Neural cell (in vitro differentiated cells): ENCODE measurements around the gene BTBD18. TPM values are rescaled to one million over a fixed set of nuclear protein-coding genes. Genes with fewer than 3 reads are reported as not detected.
"Not testable (repeated sequence)": the region's sequence is repeated elsewhere in the genome, so short reads cannot be mapped to it uniquely, and the experiment has no call there.

Experiments used
- H2AFZ ChIP-seq: fragments of 200-600, 300-800 bp; sonication (generic), shearing (Covaris generic); 2 replicates; pipeline ENCODE4 v1.6.0; 2014; ENCODE audit warnings: low read depth, mild to moderate bottlenecking, antibody characterized with exemption, low read length, moderate library complexity
- H3F3A ChIP-seq: fragments of 200-600 bp; shearing (Covaris generic); 2 replicates; pipeline ENCODE4 v1.6.1; 2016; ENCODE audit warnings: mild to moderate bottlenecking, moderate library complexity, mixed read lengths, antibody characterized with exemption, low read length; ENCODE audit not compliant: insufficient read depth, poor library complexity, severe bottlenecking
- H3K27ac ChIP-seq: fragments of 200-600, 300-800 bp; sonication (generic), shearing (Covaris generic); 2 replicates; pipeline ENCODE4 v1.5.1; 2014; ENCODE audit warnings: mild to moderate bottlenecking, low read length, moderate library complexity
- H3K27me3 ChIP-seq: fragments of 300-800, 200-600 bp; sonication (generic), shearing (Covaris generic); 2 replicates; pipeline ENCODE4 v1.6.0; 2014; ENCODE audit warnings: mild to moderate bottlenecking, low read depth, low read length, moderate library complexity; ENCODE audit not compliant: insufficient read depth
- H3K36me3 ChIP-seq: fragments of 300-800, 200-600 bp; sonication (generic), shearing (Covaris generic); 2 replicates; pipeline ENCODE4 v1.5.1; 2014; ENCODE audit warnings: mild to moderate bottlenecking, antibody characterized with exemption, low read length, moderate library complexity; ENCODE audit not compliant: insufficient read depth
- H3K4me2 ChIP-seq: fragments of 300-800, 200-600 bp; sonication (generic), shearing (Covaris generic); 2 replicates; pipeline ENCODE4 v1.6.0; 2014; ENCODE audit warnings: mild to moderate bottlenecking, low read length
- H3K4me3 ChIP-seq: fragments of 300-800, 200-600 bp; sonication (generic), shearing (Covaris generic); 2 replicates; pipeline ENCODE4 v1.5.1; 2014; ENCODE audit warnings: mild to moderate bottlenecking, low read length, moderate library complexity
- H3K79me2 ChIP-seq: fragments of 200-600 bp; shearing (Covaris generic); replicated peaks from 2 replicates; pipeline ENCODE4 v1.6.0; 2014; ENCODE audit warnings: mild to moderate bottlenecking, low read length, moderate library complexity; ENCODE audit not compliant: insufficient read depth
- H3K9ac ChIP-seq: fragments of 300-800, 200-600 bp; sonication (generic), shearing (Covaris generic); 2 replicates; pipeline ENCODE4 v1.6.1; 2016; ENCODE audit warnings: mild to moderate bottlenecking, low read length, mixed read lengths
- H3K9me2 ChIP-seq: fragments of 200-600 bp; shearing (Covaris generic); 2 replicates; pipeline ENCODE4 v1.6.1; 2016; ENCODE audit warnings: mild to moderate bottlenecking, low read length, mixed read lengths; ENCODE audit not compliant: insufficient read depth
- H3K9me3 ChIP-seq: fragments of 200-600, 300-800 bp; sonication (generic), shearing (Covaris generic); 2 replicates; pipeline ENCODE4 v1.6.1; 2016; ENCODE audit warnings: mild to moderate bottlenecking, mixed run types, low read length, moderate library complexity, mixed read lengths
- H4K20me1 ChIP-seq: fragments of 200-600 bp; shearing (Covaris generic); 2 replicates; pipeline ENCODE4 v1.6.1; 2016; ENCODE audit warnings: mild to moderate bottlenecking, mixed run types; ENCODE audit not compliant: insufficient read depth
- CTCF ChIP-seq: fragments of 450-650 bp; IDR thresholded peaks from 2 replicates; pipeline ENCODE4 v1.5.1; 2014; ENCODE audit warnings: antibody characterized with exemption, mild to moderate bottlenecking, moderate library complexity; ENCODE audit not compliant: poor library complexity, severe bottlenecking
- EP300 ChIP-seq: fragments of 450-650 bp; conservative IDR thresholded peaks from 2 replicates; pipeline ENCODE4 v1.6.1; 2014; ENCODE audit warnings: antibody characterized with exemption, mild to moderate bottlenecking, moderate library complexity; ENCODE audit not compliant: poor library complexity, severe bottlenecking
- EZH2 ChIP-seq: fragments of 200-600, 300-800 bp; shearing (Covaris generic), sonication (generic); IDR thresholded peaks from 2 replicates; pipeline ENCODE4 v1.6.1; 2014; ENCODE audit warnings: antibody characterized with exemption, low read length, borderline replicate concordance, mild to moderate bottlenecking; ENCODE audit not compliant: insufficient read depth, poor library complexity, severe bottlenecking
- MXI1 ChIP-seq: fragments of 450-650 bp; conservative IDR thresholded peaks from 2 replicates; pipeline ENCODE4 v1.6.1; 2014; ENCODE audit warnings: antibody characterized with exemption, mild to moderate bottlenecking; ENCODE audit not compliant: poor library complexity, severe bottlenecking
- POLR2AphosphoS5 ChIP-seq: IDR thresholded peaks from 2 replicates; pipeline ENCODE4 v1.6.1; 2012
- RAD21 ChIP-seq: fragments of 450-650 bp; conservative IDR thresholded peaks from 2 replicates; pipeline ENCODE4 v1.6.1; 2014; ENCODE audit warnings: antibody characterized with exemption, mild to moderate bottlenecking, moderate library complexity
- SMC3 ChIP-seq: fragments of 450-650 bp; conservative IDR thresholded peaks from 2 replicates; pipeline ENCODE4 v1.6.1; 2014; ENCODE audit warnings: antibody characterized with exemption, mild to moderate bottlenecking, moderate library complexity; ENCODE audit not compliant: poor library complexity
- TAF1 ChIP-seq: IDR thresholded peaks from 2 replicates; pipeline ENCODE4 v1.6.1; 2012; ENCODE audit warnings: low read depth
- polyA plus RNA-seq: library from polyadenylated mRNA; depleted of rRNA; stranded (reverse); fragments of >200 nt; gene quantifications from 2 replicates; pipeline ENCODE4 v1.2.3, GENCODE V29; 2014
- TF ChIP-seq, protein P1 (sequence below): IDR thresholded peaks from 2 replicates; pipeline ENCODE4 v1.6.1; 2012; ENCODE audit warnings: borderline replicate concordance

The BTBD18 gene
- polyA plus RNA-seq, 1 donor from 2014 or later = not detected

DNA sequence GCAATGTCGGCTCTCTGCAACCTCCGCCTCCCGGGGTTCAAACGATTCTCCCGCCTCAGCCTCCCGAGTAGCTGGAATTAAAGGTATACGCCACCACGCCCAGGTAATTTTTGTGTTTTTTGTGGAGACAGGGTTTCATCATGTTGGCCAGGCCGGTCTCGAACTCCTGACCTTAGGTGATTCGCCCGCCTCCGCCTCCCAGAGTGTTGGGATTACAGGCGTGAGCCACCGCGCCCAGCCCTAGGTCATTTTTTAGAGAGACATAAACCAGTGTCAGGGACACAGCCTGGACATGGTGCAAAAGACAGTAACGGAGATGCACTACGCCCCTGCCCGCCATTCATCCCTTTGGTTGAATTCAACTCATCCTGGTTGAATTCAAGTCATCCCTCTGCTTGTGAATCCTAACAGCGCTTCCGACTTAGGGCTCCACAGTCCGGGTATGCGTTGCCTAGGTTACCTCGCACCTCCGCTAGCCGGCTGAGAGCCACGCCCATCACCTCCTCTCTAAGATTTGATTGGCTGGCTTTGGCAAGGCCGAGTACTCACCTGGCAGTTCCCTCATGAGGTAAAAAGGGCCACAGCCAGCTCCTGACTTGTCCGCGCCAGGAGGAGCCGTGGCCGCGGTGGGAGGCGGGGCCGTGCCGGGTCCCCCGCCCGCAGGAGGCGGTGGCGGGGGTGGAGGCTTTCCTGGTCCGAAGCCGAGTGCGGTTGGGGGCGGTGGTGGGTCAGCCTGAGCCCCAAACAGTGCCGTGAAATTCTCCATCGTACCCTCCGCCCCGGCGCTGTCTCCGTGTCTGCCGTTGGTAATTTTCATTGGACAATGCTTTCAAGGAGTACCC, 40.0 kb downstream of the BTBD18 start, which contains the start of gene MED19:
Gene MED19, minus strand, starts transcription at position 802 of the 842 bp plus-strand sequence. Its CDS starts 36 bp downstream, at position 766.
- peak within 1 kb of the TSS; percentile 81 for H2AFZ ChIP-seq
- no peaks in the 10 kb centered on the region for H3F3A ChIP-seq
- H3K27me3 ChIP-seq = no peaks in the 10 kb centered on the region
- no peaks in the 10 kb centered on the region for H3K9me2 ChIP-seq
- peak within 1 kb of the TSS; percentile 83 for H3K4me2 ChIP-seq
- TF ChIP-seq MXI1 = peak; percentile 78
- TF ChIP-seq TAF1 = no peak
- TF ChIP-seq RAD21 = peak; percentile 51
- TF ChIP-seq CTCF = peak; percentile 24
- peak; percentile 71 for TF ChIP-seq SMC3
- TF ChIP-seq POLR2AphosphoS5 = peak; percentile 90
- TF ChIP-seq, protein P1, sequence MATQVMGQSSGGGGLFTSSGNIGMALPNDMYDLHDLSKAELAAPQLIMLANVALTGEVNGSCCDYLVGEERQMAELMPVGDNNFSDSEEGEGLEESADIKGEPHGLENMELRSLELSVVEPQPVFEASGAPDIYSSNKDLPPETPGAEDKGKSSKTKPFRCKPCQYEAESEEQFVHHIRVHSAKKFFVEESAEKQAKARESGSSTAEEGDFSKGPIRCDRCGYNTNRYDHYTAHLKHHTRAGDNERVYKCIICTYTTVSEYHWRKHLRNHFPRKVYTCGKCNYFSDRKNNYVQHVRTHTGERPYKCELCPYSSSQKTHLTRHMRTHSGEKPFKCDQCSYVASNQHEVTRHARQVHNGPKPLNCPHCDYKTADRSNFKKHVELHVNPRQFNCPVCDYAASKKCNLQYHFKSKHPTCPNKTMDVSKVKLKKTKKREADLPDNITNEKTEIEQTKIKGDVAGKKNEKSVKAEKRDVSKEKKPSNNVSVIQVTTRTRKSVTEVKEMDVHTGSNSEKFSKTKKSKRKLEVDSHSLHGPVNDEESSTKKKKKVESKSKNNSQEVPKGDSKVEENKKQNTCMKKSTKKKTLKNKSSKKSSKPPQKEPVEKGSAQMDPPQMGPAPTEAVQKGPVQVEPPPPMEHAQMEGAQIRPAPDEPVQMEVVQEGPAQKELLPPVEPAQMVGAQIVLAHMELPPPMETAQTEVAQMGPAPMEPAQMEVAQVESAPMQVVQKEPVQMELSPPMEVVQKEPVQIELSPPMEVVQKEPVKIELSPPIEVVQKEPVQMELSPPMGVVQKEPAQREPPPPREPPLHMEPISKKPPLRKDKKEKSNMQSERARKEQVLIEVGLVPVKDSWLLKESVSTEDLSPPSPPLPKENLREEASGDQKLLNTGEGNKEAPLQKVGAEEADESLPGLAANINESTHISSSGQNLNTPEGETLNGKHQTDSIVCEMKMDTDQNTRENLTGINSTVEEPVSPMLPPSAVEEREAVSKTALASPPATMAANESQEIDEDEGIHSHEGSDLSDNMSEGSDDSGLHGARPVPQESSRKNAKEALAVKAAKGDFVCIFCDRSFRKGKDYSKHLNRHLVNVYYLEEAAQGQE = peak; percentile 63
- no peak for TF ChIP-seq EP300
- no peak for TF ChIP-seq EZH2
- H3K36me3 ChIP-seq = no peaks in the 10 kb centered on the region
- peak within 1 kb of the TSS; percentile 92 for H3K27ac ChIP-seq
- H3K9me3 ChIP-seq = no peaks in the 10 kb centered on the region
- H3K79me2 ChIP-seq = peaks cover 62% of the 10 kb centered on the region
- H4K20me1 ChIP-seq = no peaks in the 10 kb centered on the region
- peak within 1 kb of the TSS; percentile 88 for H3K9ac ChIP-seq
- peak within 1 kb of the TSS; percentile 84 for H3K4me3 ChIP-seq

DNA sequence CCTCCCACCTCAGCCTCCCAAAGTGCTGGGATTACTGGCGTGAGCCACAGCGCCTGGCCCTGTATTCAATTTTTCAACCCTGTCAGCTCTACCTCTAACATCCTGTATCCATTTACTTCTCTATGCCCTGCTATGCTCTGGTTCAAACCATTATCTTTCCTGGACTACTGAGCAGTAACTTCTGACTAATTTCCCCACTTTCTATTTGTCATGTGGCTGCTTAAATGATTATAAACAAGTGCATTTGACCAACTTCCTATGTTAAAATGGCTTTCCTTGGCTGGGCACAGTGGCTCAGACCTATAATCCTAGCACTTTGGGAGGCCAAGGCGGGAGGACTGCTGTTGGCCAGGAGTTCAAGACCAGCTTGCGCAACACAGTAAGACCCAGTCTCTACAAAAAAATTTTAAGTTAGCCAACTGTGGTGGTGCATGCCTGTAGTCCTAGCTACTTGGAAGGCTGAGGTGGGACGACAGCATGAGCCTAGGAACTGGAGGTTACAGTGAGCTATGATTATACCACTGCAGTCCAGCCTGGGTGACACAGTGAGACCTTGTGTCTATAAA, 41.7 kb downstream of the BTBD18 start:
- peaks cover 61% of the 10 kb centered on the region for H3K79me2 ChIP-seq
- H3K9me3 ChIP-seq = no peaks in the 10 kb centered on the region
- H3K9ac ChIP-seq = no peak overlapping the region
- H3K4me2 ChIP-seq = no peak overlapping the region
- H3K27me3 ChIP-seq = no peaks in the 10 kb centered on the region
- no peak overlapping the region for H3K27ac ChIP-seq
- H3K4me3 ChIP-seq = peak overlapping the region; percentile 84
- TF ChIP-seq EZH2 (no peak), EP300 (no peak), MXI1 (no peak), RAD21 (no peak), SMC3 (no peak), TAF1 (no peak), CTCF (no peak), POLR2AphosphoS5 (no peak)
- TF ChIP-seq, protein P1 = no peak
- no peaks in the 10 kb centered on the region for H3K36me3 ChIP-seq
- H3K9me2 ChIP-seq = no peaks in the 10 kb centered on the region
- H4K20me1 ChIP-seq = no peaks in the 10 kb centered on the region
- H3F3A ChIP-seq = no peaks in the 10 kb centered on the region
- no peak overlapping the region for H2AFZ ChIP-seq

GRCh38 chr11:57705432-57705831, 46.2 kb downstream of the BTBD18 start:
- not testable (repeated sequence) for H3F3A ChIP-seq, H2AFZ ChIP-seq, H3K4me2 ChIP-seq, H3K4me3 ChIP-seq, H4K20me1 ChIP-seq, H3K9ac ChIP-seq, H3K27me3 ChIP-seq, H3K36me3 ChIP-seq, H3K9me2 ChIP-seq, H3K27ac ChIP-seq, H3K9me3 ChIP-seq
- peaks cover 27% of the 10 kb centered on the region for H3K79me2 ChIP-seq
